ENCODE measurements around the gene A3GALT2.
A peak's percentile ranks its signal among the peaks of the same experiment; 100 is the strongest.

DNA sequence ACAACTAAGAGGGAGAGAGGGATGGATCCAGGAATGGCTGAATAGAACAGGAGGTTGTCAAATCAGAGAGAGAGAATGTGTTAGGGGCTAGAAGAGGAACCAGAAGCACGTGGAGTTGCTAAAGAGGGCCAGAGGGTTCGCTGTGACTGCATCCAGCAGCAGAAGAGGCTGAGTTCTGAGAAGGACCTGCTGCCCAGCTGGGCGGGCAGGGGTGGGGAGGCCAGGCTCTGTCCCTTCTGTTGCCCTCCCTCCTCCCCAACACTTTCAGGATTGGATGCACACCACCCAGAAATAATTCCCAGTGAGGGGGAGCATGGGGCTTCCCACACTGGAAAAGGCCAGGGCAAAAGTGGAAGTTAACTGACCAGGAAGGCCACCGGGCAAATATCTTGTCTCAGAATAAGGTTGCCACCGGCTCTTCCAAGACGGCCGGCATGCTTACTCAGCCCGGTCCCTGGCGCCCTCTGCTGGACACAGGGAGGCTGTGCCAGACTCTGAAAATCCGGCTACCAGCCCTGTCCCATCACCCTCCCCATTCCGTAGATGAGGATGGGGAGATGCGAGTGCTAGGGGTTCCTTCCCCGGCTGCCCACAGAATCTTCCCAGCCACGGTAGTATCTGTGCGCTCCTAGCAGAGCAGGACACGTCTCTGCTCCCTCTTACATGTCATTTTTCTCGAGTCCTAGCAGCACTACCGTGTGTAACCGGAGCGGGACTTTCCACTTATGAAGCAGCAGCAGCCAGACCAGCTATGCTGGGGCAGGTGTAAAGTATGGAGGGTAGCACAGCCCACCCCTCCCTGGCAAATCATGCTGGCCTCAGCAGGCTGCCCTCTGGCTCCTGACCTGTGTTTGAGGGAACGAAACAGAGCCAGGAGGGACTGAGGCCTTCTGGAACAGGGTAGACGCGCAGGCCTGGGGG is 46.8 kb upstream of the A3GALT2 start:
- TF ChIP-seq, protein P1, sequence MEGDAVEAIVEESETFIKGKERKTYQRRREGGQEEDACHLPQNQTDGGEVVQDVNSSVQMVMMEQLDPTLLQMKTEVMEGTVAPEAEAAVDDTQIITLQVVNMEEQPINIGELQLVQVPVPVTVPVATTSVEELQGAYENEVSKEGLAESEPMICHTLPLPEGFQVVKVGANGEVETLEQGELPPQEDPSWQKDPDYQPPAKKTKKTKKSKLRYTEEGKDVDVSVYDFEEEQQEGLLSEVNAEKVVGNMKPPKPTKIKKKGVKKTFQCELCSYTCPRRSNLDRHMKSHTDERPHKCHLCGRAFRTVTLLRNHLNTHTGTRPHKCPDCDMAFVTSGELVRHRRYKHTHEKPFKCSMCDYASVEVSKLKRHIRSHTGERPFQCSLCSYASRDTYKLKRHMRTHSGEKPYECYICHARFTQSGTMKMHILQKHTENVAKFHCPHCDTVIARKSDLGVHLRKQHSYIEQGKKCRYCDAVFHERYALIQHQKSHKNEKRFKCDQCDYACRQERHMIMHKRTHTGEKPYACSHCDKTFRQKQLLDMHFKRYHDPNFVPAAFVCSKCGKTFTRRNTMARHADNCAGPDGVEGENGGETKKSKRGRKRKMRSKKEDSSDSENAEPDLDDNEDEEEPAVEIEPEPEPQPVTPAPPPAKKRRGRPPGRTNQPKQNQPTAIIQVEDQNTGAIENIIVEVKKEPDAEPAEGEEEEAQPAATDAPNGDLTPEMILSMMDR (IDR thresholded peaks at IDR 0.05): peak in 6 of 7 experiments; percentile 31 to 97 (median 95)
- TF ChIP-seq EP300 (IDR thresholded peaks at IDR 0.05) (no peak), POLR2A (IDR thresholded peaks at IDR 0.05) (no peak)

Data from stomach (tissue), 4 donors.